HG03175 (cell line): ENCODE data around the gene PLEKHA7.
"Not testable (repeated sequence)": the region's sequence is repeated elsewhere in the genome, so short reads cannot be mapped to it uniquely, and the experiment has no call there.

ENCODE experiments used
- ATAC-seq: cut with Tn5 transposase; IDR thresholded peaks from one replicate; pipeline ENCODE4 v1.9.1; 2021; ENCODE audit warnings: mild to moderate bottlenecking, moderate library complexity; ENCODE audit not compliant: unreplicated experiment

The PLEKHA7 gene

DNA sequence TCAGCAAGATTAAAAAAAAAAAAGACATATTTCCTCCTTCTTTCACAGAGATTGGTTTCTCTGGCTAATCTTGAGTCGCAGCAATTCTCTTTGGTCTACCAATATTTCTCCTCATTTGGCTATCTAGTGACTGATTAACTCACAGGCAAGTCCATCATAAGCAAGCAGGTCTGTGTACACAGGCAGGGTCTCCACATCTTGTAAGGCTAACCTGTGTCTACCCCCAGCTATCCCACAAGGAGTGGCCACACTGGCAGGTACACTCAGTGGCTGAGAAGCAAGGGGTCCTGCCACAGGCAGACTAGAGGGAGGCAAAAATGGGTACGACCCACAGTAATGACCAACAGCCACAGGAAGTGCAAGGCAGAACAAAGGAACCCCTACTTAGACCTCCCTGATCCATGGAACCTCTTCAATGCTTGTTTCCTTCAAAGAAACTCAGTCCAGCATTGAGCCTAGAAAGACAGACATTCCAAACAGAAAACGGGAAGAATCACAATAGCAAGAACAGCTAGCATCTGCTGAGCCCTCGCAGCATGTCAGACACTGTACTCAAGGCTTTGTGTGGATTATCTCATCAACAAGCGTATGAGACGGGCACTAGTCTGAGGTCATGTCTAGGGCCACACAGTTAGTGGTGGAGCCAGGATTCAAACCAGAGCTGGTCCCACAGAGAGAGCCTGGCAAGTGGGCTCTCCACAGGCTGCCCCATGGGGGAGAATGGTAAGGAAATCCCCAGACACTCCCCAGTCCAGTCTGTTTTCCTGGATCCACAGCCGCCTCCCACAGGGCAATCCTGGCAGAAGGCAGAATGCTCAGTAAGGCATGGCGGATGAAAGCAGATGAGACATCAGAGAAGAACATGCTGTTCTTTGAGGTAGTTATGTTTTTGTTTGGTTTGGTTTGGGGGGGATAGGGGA is 34.3 kb downstream of the PLEKHA7 start:
- ATAC-seq, result no peak

DNA sequence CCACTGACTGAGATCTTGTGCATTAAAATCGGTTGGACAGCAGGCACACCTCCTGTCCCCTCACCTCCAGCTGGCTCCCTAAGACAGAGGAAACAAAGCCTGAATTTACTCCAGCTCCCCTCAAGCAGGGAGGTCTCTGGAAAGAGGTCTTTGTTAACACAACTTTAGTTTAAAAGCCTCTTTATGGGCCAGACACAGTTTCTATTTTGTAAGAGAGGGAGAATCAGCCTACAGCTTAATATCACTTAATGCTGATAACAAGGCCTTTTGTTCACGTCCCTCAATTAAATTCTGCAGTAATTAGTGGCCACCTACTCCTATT is 36.3 kb downstream of the PLEKHA7 start:
- ATAC-seq, result no peak

DNA sequence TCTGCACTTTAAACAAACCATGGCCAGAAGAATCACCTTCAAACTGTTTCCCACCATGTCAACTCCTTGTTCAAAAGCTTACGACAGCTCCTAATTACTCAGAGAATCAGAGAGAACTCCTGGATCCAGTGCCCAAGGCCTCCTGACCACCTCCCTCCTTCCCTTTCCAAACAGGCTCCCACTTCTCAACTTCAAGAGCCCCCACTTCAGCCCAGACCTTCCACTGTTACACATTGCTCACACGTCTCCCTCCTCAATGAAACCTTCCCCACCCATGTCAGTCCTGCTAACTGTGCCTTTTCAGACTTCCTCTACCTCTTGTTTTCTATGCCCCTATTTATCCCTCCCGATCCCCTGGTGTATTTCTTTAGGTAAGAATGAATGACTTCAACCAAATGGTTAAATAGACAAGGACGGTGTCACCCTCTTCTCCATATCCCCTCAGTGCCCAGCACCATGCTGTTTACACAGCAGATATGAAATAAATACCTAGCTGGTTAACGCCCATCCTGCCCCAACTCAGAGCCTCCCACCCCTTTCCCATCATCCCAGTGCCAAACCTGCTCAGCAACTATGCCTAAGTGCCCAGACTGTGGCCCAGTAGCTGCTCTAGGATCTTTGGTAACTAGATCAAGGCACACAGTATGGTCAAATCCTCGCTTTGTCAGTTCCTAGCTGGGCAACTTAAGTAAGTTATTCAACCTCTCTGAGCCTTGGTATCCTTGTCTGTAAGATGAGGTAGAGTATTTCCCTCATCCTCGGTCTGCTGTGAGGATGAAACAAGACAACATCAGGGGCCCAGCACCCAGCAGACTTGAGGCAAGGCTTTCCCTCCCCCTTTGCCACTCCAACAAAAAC is 36.8 kb downstream of the PLEKHA7 start:
- no peak for ATAC-seq

DNA sequence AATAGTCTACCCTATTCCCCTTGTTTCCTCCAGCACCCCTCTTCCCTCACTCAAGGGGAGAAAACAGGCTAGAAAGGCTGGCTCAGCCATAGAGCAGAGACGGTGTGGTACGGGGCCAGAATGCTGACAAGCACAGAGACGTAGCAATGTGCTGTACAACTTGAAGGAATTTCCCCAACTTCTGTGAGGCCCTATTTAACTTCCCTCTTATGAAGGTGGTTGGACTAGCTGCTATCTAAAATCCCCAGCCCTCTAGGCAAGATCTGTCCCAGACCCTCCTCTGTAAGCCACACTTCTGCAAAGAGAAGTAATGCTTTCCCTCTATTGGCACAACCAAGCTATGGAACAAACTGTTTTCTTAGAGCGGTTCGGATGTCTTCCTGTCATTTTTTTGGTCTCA is 37.8 kb downstream of the PLEKHA7 start:
- no peak for ATAC-seq

DNA sequence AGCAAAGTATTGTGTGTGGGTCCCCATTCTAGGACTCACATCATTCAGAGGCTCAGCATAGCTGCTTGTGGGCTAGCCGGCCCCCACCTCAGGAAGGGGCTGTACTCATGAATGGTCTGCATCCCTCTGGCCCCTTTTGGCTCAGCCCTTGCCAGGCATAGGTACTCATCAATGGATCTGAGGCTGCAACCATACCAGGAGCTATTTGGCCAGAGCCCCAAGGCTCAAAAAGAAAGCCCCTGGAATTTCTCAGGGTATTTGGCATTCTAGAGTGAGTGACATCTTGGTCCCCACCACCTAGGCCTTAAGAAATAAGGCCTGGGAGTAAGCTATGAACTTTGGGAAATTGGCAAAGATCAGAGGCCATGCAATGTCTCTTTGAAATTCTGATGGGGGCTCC is 38.3 kb downstream of the PLEKHA7 start:
- no peak for ATAC-seq

DNA sequence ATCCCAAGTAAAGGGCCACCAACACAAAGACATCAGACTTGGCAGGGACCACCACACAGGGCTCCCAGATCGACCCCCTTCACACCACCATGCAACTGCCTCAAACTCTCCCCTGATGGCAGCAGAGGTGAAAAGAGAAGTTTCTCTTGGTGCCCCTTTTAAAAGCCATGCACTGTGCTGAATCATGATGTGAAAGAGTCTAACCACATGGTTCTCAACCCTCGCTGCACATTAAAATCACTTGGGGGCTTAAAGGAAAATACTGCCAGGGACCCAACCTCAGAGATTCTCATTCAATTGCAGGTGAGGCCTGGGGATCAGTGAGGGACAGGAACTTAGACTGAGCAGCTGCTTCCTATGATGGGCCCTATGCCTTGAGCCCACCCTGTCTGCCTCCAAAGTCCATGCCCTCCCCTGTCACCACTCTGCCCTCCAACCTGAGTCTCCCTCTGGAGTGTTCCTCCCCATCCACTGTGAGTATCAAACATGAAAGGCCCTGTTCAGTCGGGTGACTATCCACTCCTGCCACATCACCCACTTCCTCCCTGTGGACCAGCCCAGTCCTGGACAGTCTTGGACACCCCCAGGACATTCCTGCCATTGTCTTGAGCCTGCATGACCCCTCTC is 40.8 kb downstream of the PLEKHA7 start:
- ATAC-seq, result no peak

DNA sequence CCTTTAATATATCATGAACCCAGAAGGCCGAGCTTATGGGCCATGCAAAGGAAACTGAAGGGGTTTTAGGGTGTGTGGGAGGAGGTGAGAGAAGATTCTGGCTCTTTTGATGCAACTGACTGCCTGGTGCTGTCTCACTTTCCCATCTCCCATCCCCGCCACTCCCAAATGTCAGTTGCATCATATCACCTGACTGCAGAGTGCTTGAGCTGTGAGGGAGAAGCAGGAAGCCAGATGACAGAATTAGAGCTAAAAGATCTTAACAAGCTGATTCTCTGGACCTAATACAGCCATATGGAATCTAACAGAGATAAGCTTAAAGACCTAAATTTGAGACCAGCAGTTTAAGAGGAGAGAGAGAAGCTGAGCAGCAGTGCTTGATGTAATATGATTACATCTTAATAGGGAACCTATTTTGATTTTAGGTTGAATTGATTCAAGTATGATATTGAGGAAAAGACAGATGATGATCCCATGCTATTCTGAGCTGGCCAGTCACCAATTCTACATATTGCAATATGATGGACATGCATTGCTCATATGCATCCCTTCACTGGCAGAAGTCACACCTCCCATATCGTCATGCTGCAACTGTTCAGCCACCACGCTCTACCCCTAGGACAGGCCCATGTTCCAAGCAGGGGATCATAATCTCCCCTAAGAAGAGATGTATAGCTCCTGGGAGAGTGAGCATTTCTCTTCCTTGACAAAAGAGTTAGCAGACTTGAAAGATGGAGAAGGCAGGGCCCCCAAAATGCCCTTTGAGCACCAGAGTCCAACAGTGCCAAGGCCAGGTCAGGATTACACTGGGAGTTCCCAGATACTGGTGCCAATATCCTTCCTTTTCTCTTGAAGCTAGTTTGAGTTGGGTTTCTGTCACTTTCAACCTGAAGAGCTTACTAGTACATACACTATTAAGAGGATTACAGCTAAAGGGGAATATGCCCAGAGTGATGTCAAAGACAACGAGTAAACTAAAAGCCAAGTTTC is 44.9 kb downstream of the PLEKHA7 start:
- ATAC-seq, result no peak

DNA sequence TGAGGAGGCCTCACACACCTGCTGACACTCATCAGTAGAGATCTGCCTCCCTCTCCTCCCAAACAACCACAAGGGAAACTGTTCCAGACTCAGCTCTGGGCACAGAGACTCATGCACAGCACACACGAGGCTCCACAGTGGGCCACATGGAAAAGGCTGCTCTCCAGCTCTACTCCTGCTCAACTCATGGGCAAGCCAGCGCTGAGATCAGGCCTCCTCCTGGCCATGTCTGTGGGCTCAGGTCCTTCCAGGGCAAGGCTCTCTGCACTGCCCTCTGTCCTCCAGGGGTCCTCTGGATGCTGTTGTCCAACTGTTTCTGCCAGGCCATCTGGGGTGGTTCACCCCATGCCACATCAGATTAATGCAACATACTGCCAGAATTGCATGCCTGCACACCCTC is 46.0 kb downstream of the PLEKHA7 start:
- no peak for ATAC-seq

DNA sequence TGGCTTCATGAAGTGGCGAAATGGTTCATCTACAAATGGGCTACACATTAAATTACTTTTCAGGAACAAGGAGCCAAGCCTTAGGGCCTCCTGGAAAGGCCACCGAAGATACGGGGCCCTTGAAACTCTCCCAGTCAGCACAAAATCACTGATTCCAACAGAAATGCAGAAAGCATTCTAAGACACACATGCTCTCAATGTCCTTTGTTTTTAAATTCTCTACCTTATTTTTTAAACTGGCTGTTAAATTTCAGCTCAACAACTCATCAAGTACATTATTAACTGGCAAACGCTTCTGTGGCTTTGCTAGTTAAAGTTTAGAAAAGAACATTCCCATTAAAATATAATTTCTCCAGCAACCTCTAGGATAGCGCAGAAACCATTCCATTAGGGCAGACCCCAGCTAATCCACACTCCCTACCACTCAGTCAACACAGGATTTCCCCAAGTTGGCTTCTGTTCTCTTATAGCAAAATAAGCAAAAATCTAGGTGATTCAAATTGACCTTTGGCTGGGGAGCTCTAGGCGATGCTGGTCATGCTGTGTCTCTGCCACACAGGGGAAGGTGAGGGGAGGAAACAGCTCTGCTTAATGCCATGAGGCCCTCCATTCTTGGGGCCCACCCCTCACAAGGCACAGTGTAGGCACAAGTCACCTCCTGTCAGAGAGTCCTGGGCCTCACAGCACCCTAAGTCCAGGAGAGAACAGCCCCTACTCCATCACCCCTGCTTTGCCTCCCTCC is 47.1 kb downstream of the PLEKHA7 start:
- ATAC-seq, result no peak

DNA sequence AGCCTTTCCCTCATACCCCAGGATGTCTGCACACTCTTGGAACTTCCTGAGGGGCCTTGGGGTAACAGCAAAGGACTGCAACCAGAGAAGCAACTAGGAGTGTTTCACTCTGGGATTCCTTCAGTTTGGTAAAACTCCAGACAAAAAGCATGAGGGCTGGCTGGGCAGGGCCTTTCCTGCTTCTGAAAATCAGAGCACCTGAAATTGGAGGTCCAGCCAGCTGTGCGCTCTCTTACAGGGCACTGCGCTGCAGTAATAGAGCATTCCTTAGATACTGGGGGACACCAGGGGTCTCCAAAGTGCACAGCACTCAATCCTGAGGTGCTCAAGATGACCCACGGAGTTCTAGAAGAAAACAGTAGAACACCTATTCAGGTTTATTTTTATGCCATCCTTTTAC is 49.7 kb downstream of the PLEKHA7 start:
- ATAC-seq, result no peak

DNA sequence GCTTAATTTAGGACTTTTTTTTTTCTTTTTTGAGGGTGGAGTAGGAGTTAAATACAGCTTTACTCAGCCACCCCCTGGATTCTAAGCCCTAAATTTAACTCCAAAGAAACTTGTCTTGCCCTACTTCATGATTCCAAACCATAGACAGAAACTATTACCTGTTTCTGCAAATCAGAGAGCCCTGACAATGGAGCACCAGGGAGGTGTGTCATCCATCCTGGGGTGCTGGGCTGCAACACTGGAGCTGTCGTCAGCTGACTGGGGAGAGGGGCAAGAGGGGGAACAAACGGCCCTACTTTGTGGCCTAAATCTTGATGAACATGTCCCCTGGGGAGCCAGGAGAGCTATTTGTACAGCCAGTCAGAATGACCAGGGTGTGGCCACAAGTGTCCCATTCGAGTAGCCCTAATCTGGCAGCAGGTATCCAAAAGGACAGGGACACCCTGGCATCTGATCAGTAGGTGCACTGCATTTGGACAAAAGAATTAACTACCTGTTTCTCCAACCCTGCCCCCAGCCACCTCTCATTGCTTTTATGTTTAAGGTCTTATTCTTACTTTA is 50.8 kb downstream of the PLEKHA7 start:
- ATAC-seq, result no peak

DNA sequence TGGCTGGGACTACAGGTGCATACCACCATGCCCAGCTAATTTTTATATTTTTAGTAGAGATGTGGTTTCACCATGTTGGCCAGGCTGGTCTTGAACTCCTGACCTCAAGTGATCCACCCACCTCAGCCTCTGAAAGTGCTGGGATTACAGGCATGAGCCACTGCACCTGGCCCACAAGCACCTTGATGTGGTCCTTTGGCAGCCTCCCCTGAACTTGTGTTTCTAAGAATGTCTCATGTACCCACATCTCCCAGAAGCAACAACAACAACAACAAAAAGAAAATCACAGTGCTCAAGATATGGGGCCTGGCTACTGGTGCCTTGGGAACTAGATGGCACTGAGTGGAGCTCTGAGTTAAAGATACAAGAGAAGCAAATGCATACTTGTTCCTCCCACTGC is 51.6 kb downstream of the PLEKHA7 start:
- not testable (repeated sequence) for ATAC-seq

DNA sequence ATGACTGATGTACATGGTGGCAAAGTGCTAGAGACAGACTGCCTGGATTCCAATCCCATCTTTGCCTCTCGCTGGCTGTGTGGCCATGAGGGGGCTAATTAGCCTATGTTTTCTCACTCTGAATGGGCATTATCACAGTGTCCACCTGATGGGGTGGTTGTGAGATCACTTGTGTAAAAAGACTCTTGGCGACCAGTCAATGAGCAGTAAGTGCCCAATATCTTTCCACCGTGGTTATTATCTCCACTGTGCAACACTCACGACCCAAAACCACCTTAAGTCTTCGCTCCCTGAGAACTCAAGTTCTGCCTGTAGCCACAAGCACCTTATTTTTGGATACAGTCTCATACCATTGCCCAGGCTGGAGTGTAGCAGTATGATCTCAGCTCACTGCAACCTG is 52.1 kb downstream of the PLEKHA7 start:
- no peak for ATAC-seq

DNA sequence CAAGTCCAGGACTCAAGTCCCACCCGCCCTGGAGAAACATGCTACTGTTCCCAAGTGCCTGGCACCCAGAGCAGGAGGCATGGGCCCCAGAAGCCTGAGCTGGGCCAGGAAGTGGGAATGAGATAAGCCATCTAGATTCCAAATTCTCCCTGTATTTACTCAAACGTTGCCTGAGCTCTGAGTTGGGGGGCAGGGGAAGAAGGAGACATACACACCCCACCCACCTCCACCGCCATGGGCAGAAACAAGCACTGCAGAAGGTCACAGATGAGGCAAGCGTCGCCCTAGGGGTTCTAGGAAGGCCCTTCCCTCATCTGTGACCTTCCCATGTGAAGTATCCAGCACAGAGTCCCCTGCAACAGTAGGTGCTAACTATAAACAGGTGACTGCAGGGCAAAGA is 54.0 kb downstream of the PLEKHA7 start:
- no peak for ATAC-seq

DNA sequence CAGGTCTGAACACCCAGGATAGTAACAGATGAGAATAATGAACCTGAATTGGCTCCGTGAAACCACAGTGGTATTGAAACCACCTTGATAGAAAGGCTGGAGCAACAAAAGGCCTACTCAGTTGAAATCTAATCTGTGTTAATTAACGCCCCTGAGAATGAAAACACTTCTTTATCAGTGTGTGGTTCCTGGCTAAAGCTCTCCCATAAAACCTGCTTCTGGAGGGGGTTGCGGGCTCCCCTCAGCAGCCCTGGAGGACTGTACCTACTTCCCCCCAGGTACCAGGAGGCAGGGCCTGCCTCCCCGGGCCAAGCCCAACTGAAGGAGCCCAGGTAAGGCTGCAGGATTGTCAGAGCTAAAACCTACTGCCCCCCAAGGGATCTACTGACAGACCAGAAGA is 54.6 kb downstream of the PLEKHA7 start:
- ATAC-seq, result no peak

DNA sequence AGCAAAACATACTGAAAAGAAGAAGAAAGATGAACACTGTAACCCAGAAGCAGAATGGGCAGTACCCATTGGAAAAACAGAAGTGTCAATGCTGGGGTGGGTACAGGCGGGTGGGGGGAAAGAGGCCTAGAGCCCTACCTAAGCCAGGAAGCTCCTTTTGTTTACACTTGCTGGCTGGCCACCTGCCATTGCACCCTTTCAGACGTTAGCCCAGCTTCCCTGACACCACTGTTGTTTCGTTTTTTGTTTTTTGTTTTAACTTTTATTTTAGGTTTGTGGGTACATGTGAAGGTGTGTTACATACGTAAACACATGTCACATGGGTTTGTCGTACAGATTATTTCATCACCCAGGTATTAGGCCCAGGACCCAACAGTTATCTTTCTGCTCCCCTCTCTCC is 55.4 kb downstream of the PLEKHA7 start:
- no peak for ATAC-seq

DNA sequence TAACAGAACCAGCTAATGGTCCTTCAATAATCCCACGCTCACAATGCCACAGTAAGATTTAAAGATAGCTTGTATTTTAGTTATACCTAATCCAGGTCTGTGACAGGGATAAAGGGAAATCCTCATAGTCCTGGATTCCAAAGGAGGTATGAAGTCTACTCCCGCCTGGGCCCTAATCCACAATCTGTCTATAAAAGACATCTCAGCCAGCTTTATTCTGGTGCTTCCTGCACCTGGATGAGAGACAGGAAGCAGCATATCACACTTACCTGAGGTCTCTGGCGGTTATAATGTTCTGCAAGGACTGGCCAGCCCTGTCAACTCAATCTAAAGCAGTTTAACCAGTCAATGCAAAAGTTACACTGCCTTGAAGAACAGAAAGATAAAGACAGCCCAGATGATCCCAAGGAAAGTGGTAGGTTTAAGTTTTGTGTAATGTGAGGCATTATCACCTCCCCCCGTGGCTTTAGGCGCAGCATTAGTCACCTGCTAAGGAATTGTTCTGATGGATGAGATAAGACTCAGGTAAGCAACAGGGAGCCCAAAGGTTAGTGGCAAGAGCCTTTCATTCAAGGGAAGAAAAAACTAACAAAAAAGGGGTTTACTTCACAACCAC is 57.6 kb downstream of the PLEKHA7 start:
- ATAC-seq, result no peak

DNA sequence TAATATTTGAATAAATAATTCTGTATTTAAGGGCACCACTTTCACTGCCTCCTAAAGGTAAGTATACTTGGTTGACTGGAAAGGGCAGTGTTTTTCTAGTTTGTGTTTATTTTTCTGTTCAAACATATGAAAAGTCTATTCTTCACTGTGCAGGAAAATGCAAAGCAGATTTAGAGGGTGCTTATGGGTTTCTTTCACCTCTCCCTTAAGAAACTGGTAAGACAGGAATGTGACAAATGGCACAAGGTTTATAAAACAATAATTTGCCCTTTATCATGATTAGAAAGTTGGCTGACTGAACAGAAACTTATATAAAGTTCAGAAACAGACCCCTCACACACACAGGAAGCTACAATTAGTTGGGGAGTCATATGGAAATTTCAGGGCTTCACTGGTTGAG is 60.6 kb downstream of the PLEKHA7 start:
- ATAC-seq, result no peak
